Limb (tissue), 2 donors: ENCODE data around the gene FAM120AOS.

Experiments
- DNase-seq, 2 donors: peaks; one replicate each; pipeline ENCODE4 v3.0.0-alpha.2; 2016; ENCODE audit errors: extremely low spot score in 2 of 2

The FAM120AOS gene

GRCh38 chr9:93467462-93467861 is 14.1 kb upstream of the FAM120AOS start:
- DNase-seq, result no peak

- DNase-seq, result no peak
Observed at GRCh38 chr9:93467062-93467416, 13.7 kb upstream of the FAM120AOS start.

- no peak for DNase-seq
Observed at GRCh38 chr9:93466416-93467061, 13.2 kb upstream of the FAM120AOS start.

- DNase-seq, result no peak
Observed at GRCh38 chr9:93465855-93466254, 12.5 kb upstream of the FAM120AOS start.

- no peak for DNase-seq
Observed at GRCh38 chr9:93464876-93465275, 11.5 kb upstream of the FAM120AOS start.

GRCh38 chr9:93464395-93464794 is 11.0 kb upstream of the FAM120AOS start:
- DNase-seq, result no peak

- no peak for DNase-seq
Observed at GRCh38 chr9:93463638-93464248, 10.4 kb upstream of the FAM120AOS start.

GRCh38 chr9:93461821-93462220 is 8.4 kb upstream of the FAM120AOS start:
- no peak for DNase-seq

- DNase-seq, result no peak
Observed at GRCh38 chr9:93461414-93461743, 8.0 kb upstream of the FAM120AOS start.

GRCh38 chr9:93460689-93461413 is 7.5 kb upstream of the FAM120AOS start:
- DNase-seq, result no peak

- DNase-seq, result no peak
Observed at GRCh38 chr9:93459432-93459847, 6.1 kb upstream of the FAM120AOS start.

- DNase-seq, result no peak
Observed at GRCh38 chr9:93458712-93459111, 5.3 kb upstream of the FAM120AOS start.

GRCh38 chr9:93457006-93457405 is 3.6 kb upstream of the FAM120AOS start:
- DNase-seq, result no peak

- no peak for DNase-seq
Observed at GRCh38 chr9:93456504-93456903, 3.1 kb upstream of the FAM120AOS start.

GRCh38 chr9:93456022-93456421 is 2.6 kb upstream of the FAM120AOS start:
- no peak for DNase-seq

- peak in 1 of 2 donors; percentile 40 for DNase-seq
Observed at GRCh38 chr9:93452710-93453046, 703 bp downstream of the FAM120AOS start.

GRCh38 chr9:93451849-93452709 is 1.3 kb downstream of the FAM120AOS start:
- peak in 1 of 2 donors; percentile 75 for DNase-seq

- peak; percentile 80 to 85 for DNase-seq
Observed at GRCh38 chr9:93450945-93451815, 2.2 kb downstream of the FAM120AOS start, which contains the start of gene FAM120A. FAM120A (plus strand) TSS chr9:93451685; CDS start chr9:93451916, 231 bp downstream.

- no peak for DNase-seq
Observed at GRCh38 chr9:93447655-93448054, 5.7 kb downstream of the FAM120AOS start.

- no peak for DNase-seq
Observed at GRCh38 chr9:93446073-93446472, 7.3 kb downstream of the FAM120AOS start.
